RWPE2 (cell line): ENCODE results near the gene COCH.
A peak's percentile ranks its signal among the peaks of the same experiment; 100 is the strongest.

Source experiments
- ATAC-seq: fragments of 200-7000 bp; cut with Tn5 transposase; 3 replicates; pipeline ENCODE4 v1.9.1; 2021; ENCODE audit warnings: low read depth
- DNase-seq: peaks from one replicate; pipeline ENCODE4 v3.0.0-alpha.2; 2020; ENCODE audit warnings: low spot score
- H3K27ac ChIP-seq: fragments of 450-650 bp; 2 replicates; pipeline ENCODE4 v1.5.1; 2017; ENCODE audit warnings: mild to moderate bottlenecking; ENCODE audit not compliant: poor library complexity, severe bottlenecking
- H3K27me3 ChIP-seq: fragments of 250-450 bp; sonication (Bioruptor Pico); 2 replicates; pipeline ENCODE4 v1.5.1; 2021; ENCODE audit warnings: mild to moderate bottlenecking, moderate library complexity; ENCODE audit not compliant: insufficient read depth, poor library complexity, severe bottlenecking
- H3K36me3 ChIP-seq: fragments of 250-450 bp; sonication (Bioruptor Pico); 2 replicates; pipeline ENCODE4 v1.5.1; 2020; ENCODE audit warnings: low read depth, mild to moderate bottlenecking, moderate library complexity
- H3K4me1 ChIP-seq: fragments of 250-450 bp; sonication (Bioruptor Pico); 2 replicates; pipeline ENCODE4 v1.5.1; 2021; ENCODE audit warnings: mild to moderate bottlenecking, moderate library complexity; ENCODE audit not compliant: insufficient read depth, poor library complexity, severe bottlenecking
- H3K4me3 ChIP-seq: fragments of 250-450 bp; sonication (Bioruptor Pico); 2 replicates; pipeline ENCODE4 v1.5.1; 2021; ENCODE audit warnings: mild to moderate bottlenecking, moderate library complexity; ENCODE audit not compliant: severe bottlenecking
- H3K9me3 ChIP-seq: fragments of 250-450 bp; sonication (Bioruptor Pico); 2 replicates; pipeline ENCODE4 v1.5.1; 2021; ENCODE audit warnings: mild to moderate bottlenecking, moderate library complexity; ENCODE audit not compliant: severe bottlenecking
- CTCF ChIP-seq: fragments of 450-650 bp; IDR thresholded peaks from one replicate; pipeline ENCODE4 v1.5.1; 2017; ENCODE audit warnings: mild to moderate bottlenecking, moderate library complexity; ENCODE audit not compliant: poor library complexity, severe bottlenecking

The COCH gene

GRCh38 chr14:30874999-30875787 lies 834 bp downstream of the COCH start:
- no peaks in the 10 kb centered on the region for H3K9me3 ChIP-seq
- no peaks in the 10 kb centered on the region for H3K36me3 ChIP-seq
- no peak overlapping the region for H3K27ac ChIP-seq
- H3K27me3 ChIP-seq, result peaks cover 56% of the 10 kb centered on the region
- TF ChIP-seq CTCF, result no peak
- peak overlapping the region; percentile 30 for H3K4me3 ChIP-seq
- H3K4me1 ChIP-seq, result no peaks in the 10 kb centered on the region
- peak; percentile 32; the same call in 2 of the 3 replicates for ATAC-seq
- DNase-seq, result no peak

DNA sequence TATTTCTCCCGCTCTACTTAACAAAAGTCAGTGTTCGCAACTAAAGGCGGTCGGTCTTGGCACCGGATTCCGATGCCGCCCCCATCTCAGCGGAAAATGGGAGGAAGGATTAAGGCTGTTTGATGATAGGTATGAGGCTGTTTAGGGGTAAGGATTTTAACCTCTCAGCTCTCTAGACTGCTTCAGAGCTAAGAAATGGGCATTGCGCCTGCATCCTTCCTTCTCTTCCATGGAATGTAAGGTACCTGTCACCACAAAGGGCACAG lies 1.4 kb downstream of the COCH start:
- DNase-seq, result no peak
- no peak for TF ChIP-seq CTCF
- peaks cover 56% of the 10 kb centered on the region for H3K27me3 ChIP-seq
- H3K27ac ChIP-seq, result no peak overlapping the region
- ATAC-seq, result no peak
- H3K4me3 ChIP-seq, result no peak overlapping the region
- no peaks in the 10 kb centered on the region for H3K9me3 ChIP-seq
- H3K4me1 ChIP-seq, result no peaks in the 10 kb centered on the region
- no peaks in the 10 kb centered on the region for H3K36me3 ChIP-seq

DNA sequence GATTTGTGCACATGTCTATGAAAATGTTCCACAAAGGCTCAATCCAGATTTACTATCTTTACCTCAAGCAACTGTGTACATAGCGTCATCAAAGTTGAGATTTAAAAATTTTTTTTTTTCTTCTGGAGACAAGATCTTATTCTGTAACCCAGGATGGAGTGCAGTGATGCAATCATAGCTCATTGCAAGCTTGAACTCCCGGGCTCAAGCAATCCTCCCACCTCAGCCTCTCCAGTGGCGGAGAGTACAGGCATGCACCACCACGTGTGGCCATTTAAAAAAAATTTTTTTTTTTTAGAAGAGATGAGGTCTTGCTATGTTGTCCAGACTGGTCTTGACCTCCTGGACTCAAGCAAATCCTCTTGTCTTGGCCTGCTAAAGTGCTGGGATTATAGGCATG lies 2.3 kb downstream of the COCH start:
- DNase-seq (no peak), ATAC-seq (no peak)
- no peak for TF ChIP-seq CTCF
- peaks cover 56% of the 10 kb centered on the region for H3K27me3 ChIP-seq
- no peaks in the 10 kb centered on the region for H3K9me3 ChIP-seq
- H3K27ac ChIP-seq, result no peak overlapping the region
- H3K36me3 ChIP-seq, result no peaks in the 10 kb centered on the region
- H3K4me3 ChIP-seq, result no peak overlapping the region
- H3K4me1 ChIP-seq, result no peaks in the 10 kb centered on the region

DNA sequence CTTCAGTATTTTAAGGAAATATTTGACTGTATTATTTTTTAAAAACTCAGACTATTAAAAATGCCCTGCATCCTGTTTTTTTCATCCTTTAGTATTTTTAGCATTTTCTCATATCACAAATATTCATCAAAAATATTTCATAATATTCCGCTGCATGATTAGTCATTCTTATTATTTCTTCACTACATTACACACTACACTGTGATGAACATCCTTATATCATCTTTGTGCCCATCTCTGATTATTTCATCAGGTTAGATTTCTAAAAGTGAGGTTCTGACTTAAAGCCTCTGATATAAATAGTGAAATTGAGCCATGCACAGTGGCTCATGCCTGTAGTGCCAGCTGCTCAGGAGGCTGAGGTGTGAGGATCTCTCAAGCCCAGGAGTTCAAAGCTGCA lies 8.1 kb downstream of the COCH start:
- Histone ChIP-seq H3K4me3 (no peak overlapping the region), H3K4me1 (no peaks in the 10 kb centered on the region), H3K36me3 (no peaks in the 10 kb centered on the region), H3K27ac (no peak overlapping the region), H3K27me3 (peaks cover 4% of the 10 kb centered on the region), H3K9me3 (no peaks in the 10 kb centered on the region)
- no peak for TF ChIP-seq CTCF
- peak; percentile 60 for ATAC-seq
- no peak for DNase-seq

DNA sequence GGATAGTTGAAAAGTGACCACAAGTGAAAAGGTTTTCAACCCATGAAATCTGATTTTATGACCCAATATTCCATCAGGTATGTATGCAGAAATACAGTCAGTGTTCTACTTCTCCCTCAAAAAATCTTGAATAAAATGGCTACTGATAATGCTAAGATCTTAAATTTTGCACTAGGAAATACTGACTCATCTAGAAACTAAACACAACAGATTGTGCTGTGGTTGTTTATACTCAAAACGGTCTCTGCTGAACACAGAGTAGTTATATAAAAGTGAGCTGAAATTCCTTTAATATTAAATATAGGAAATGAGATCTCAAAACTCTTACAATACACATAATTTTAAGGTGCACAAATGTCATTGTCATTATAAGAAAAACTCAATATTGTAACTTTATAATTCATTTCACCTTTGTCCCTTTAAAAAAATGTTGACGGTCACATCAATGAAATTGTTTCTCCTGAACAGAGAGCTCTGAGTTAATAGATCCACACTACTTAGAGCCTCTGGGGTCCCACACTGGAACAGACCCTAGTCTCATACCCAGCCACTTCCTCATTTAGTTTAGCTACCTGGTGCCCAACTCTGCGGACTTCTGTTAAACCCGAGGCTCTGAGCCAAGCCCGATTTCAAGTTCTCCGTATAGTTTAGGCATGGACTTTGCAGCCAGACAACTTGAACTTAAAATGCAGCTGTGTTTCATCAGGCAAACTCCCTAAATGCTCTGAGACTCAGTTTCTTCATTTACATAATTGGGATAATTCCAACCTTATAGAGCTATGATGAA lies 9.3 kb downstream of the COCH start:
- TF ChIP-seq CTCF, result no peak
- DNase-seq, result no peak

More for the DNA sequence above, 9.3 kb downstream of the COCH start:
- no peaks in the 10 kb centered on the region for H3K9me3 ChIP-seq
- H3K36me3 ChIP-seq, result no peaks in the 10 kb centered on the region
- H3K27ac ChIP-seq, result no peak overlapping the region
- peaks cover 3% of the 10 kb centered on the region for H3K27me3 ChIP-seq
- no peak overlapping the region for H3K4me3 ChIP-seq
- H3K4me1 ChIP-seq, result no peaks in the 10 kb centered on the region
- no peak for ATAC-seq
